Measurements from ENCODE around the gene GSTM5.

- TF ChIP-seq CTCF (IDR thresholded peaks at IDR 0.05; ENCODE audit: low read length) (no peak), EZH2 (IDR thresholded peaks at IDR 0.05; ENCODE audit: borderline replicate concordance, low read length) (no peak)
Observed at GRCh38 chr1:109732390-109732881, 20.4 kb downstream of the GSTM5 start.

All from OCI-LY1 (cell line).